K562 (cell line): ENCODE results near the gene SPATS1. TPM values are rescaled to one million over a fixed set of nuclear protein-coding genes. Genes with fewer than 3 reads are reported as not detected.

Experiments
- CBX5 ChIP-seq: IDR thresholded peaks from 2 replicates; pipeline ENCODE4 v1.6.1; 2014; ENCODE audit warnings: low read depth, borderline replicate concordance
- HMG20A ChIP-seq: fragments of 450-650 bp; formaldehyde crosslinking; conservative IDR thresholded peaks from 2 replicates; pipeline ENCODE4 v1.4.0; 2020; ENCODE audit warnings: mild to moderate bottlenecking, mixed read lengths
- JUN ChIP-seq, 2 experiments: sonication (generic) in 1 of 2; formaldehyde crosslinking in 1 of 2; IDR thresholded peaks; 2 replicates each; pipeline versions ENCODE4 v1.6.1 to v1.8.0; 2012 to 2022; ENCODE audit warnings: borderline replicate concordance in 2 of 2, mild to moderate bottlenecking in 2 of 2, improper control_type of control experiment in 1 of 2, low read depth in 1 of 2, low read length in 1 of 2, missing genetic modification reagents in 1 of 2
- KDM1A ChIP-seq, 2 experiments: fragments of 450-650 bp; IDR thresholded peaks; 2 replicates each; pipeline ENCODE4 v1.6.1; 2016; ENCODE audit warnings: mild to moderate bottlenecking in 2 of 2
- MAZ ChIP-seq, 2 experiments: fragments of 450-650 bp in 1 of 2; sonication (generic) in 1 of 2; formaldehyde crosslinking; IDR thresholded peaks in 1 of 2; conservative IDR thresholded peaks in 1 of 2; 2 replicates each; pipeline versions ENCODE4 v1.4.0 to v1.5.0; 2020; ENCODE audit warnings: mild to moderate bottlenecking in 1 of 2, missing genetic modification reagents in 1 of 2
- NBN ChIP-seq: fragments of 450-650 bp; IDR thresholded peaks from 2 replicates; pipeline ENCODE4 v1.6.1; 2016; ENCODE audit warnings: low read depth, mild to moderate bottlenecking
- NFATC3 ChIP-seq: fragments of 450-650 bp; IDR thresholded peaks from 2 replicates; pipeline ENCODE4 v1.6.1; 2017; ENCODE audit warnings: mild to moderate bottlenecking
- NR2F6 ChIP-seq: fragments of 450-650 bp; formaldehyde crosslinking; IDR thresholded peaks from 2 replicates; pipeline ENCODE4 v1.4.0; 2020; ENCODE audit warnings: mild to moderate bottlenecking
- POLR2H ChIP-seq: IDR thresholded peaks from 2 replicates; pipeline ENCODE4 v1.6.1; 2016; ENCODE audit warnings: missing genetic modification characterization, low read depth, mild to moderate bottlenecking, control low read depth, missing compliant biosample characterization, moderate library complexity
- SP2 ChIP-seq: IDR thresholded peaks from 2 replicates; pipeline ENCODE4 v1.6.1; 2011; ENCODE audit warnings: mild to moderate bottlenecking, low read depth, low read length, moderate library complexity; ENCODE audit not compliant: poor library complexity, severe bottlenecking; ENCODE audit errors: extremely low read depth
- SRSF1 ChIP-seq: fragments of 200-400 bp; formaldehyde crosslinking; IDR thresholded peaks from 2 replicates; pipeline ENCODE4 v1.6.1; 2017; ENCODE audit warnings: mild to moderate bottlenecking, low read depth, low read length, moderate library complexity
- ZBTB9 ChIP-seq: fragments of 450-650 bp; formaldehyde crosslinking; IDR thresholded peaks from 2 replicates; pipeline ENCODE4 v1.4.0; 2020; ENCODE audit warnings: mild to moderate bottlenecking, moderate library complexity
- ZNF77 ChIP-seq: fragments of 250-450 bp; sonication (Bioruptor Pico); IDR thresholded peaks from 2 replicates; pipeline ENCODE4 v1.5.0; 2020
- polyA plus RNA-seq, 8 experiments: library from polyadenylated mRNA; depleted of rRNA in 4 of 8; stranded (reverse) in 5 of 8; unstranded in 3 of 8; fragments of >200 nt; fragmentation: Nextera tagmentation in 2 of 8; fragmentation: Illumina TruSeq in 1 of 8; extraction: Ambion mirVana in 2 of 8; extraction: Trizol in 1 of 8; gene quantifications; 2 replicates each; pipeline versions ENCODE4 v1.2.1 to v1.2.3, GENCODE V29; 2011 to 2014; ENCODE audit warnings: inconsistent platforms in 1 of 8, missing spikeins in 1 of 8
- total RNA-seq, 7 experiments: library from RNA; depleted of rRNA in 6 of 7; stranded (reverse); fragments of >200 nt in 6 of 7; fragmentation: Illumina TruSeq in 2 of 7; extraction: Trizol in 2 of 7; gene quantifications; 2 replicates each; pipeline versions ENCODE4 v1.2.1 to v1.2.3, GENCODE V29; 2011 to 2021; ENCODE audit warnings: low replicate concordance in 1 of 7
- TF ChIP-seq, protein P1 (sequence below): fragments of 200-600 bp; sonication (generic); IDR thresholded peaks from one replicate; pipeline ENCODE4 v1.6.1; 2012; ENCODE audit warnings: mild to moderate bottlenecking, low read depth, low read length, inconsistent platforms

SPATS1 gene
- total and polyA plus RNA-seq, 9 of the 15 experiments (the other 6 are each of a cell fraction or from before 2014, with no cell fraction given), result not detected

DNA sequence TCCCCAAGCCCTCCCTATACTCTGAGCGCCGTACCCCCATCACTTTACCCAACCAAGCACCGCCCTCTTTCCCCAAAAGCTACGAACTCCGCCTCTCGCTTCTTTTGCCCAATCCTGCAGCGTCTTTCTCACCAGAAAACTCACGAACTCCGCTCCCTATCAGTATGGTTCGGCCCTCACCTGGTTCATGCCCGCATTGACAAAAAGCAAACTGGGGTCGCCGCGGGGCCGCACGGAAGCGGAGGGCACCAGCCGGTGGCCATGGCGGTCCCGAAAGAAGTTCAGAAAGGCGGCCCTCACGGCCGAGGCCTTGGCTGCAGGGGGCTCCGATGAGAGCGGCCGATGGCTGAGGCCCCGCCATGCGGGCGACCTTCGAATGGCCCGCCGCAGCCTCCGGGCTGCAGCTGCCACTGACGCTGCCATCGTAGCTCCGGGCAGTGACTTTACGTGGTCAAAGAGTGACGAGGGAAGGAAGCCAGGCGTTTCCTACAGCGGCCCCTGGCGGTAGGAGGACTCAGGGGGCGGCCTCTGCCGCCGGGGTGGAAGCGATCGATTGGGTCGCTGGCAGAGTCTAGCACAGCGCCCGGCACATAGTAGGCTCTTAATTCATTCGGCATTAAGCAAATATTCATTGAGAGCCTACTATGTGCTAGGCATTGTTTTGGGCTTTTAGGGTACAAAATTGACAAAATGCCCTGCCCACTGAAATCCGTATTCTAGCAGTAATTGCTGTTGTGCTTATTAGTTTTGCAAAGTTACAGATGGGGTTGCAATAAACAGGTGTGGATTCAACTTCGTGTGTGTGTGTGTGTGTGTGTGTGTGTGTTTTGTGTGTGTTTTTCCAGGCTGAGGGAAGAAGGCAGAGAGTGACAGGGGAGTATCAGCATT is 29.3 kb upstream of the SPATS1 start, which contains the start of gene AARS2 (continued):
- TF ChIP-seq, protein P1, sequence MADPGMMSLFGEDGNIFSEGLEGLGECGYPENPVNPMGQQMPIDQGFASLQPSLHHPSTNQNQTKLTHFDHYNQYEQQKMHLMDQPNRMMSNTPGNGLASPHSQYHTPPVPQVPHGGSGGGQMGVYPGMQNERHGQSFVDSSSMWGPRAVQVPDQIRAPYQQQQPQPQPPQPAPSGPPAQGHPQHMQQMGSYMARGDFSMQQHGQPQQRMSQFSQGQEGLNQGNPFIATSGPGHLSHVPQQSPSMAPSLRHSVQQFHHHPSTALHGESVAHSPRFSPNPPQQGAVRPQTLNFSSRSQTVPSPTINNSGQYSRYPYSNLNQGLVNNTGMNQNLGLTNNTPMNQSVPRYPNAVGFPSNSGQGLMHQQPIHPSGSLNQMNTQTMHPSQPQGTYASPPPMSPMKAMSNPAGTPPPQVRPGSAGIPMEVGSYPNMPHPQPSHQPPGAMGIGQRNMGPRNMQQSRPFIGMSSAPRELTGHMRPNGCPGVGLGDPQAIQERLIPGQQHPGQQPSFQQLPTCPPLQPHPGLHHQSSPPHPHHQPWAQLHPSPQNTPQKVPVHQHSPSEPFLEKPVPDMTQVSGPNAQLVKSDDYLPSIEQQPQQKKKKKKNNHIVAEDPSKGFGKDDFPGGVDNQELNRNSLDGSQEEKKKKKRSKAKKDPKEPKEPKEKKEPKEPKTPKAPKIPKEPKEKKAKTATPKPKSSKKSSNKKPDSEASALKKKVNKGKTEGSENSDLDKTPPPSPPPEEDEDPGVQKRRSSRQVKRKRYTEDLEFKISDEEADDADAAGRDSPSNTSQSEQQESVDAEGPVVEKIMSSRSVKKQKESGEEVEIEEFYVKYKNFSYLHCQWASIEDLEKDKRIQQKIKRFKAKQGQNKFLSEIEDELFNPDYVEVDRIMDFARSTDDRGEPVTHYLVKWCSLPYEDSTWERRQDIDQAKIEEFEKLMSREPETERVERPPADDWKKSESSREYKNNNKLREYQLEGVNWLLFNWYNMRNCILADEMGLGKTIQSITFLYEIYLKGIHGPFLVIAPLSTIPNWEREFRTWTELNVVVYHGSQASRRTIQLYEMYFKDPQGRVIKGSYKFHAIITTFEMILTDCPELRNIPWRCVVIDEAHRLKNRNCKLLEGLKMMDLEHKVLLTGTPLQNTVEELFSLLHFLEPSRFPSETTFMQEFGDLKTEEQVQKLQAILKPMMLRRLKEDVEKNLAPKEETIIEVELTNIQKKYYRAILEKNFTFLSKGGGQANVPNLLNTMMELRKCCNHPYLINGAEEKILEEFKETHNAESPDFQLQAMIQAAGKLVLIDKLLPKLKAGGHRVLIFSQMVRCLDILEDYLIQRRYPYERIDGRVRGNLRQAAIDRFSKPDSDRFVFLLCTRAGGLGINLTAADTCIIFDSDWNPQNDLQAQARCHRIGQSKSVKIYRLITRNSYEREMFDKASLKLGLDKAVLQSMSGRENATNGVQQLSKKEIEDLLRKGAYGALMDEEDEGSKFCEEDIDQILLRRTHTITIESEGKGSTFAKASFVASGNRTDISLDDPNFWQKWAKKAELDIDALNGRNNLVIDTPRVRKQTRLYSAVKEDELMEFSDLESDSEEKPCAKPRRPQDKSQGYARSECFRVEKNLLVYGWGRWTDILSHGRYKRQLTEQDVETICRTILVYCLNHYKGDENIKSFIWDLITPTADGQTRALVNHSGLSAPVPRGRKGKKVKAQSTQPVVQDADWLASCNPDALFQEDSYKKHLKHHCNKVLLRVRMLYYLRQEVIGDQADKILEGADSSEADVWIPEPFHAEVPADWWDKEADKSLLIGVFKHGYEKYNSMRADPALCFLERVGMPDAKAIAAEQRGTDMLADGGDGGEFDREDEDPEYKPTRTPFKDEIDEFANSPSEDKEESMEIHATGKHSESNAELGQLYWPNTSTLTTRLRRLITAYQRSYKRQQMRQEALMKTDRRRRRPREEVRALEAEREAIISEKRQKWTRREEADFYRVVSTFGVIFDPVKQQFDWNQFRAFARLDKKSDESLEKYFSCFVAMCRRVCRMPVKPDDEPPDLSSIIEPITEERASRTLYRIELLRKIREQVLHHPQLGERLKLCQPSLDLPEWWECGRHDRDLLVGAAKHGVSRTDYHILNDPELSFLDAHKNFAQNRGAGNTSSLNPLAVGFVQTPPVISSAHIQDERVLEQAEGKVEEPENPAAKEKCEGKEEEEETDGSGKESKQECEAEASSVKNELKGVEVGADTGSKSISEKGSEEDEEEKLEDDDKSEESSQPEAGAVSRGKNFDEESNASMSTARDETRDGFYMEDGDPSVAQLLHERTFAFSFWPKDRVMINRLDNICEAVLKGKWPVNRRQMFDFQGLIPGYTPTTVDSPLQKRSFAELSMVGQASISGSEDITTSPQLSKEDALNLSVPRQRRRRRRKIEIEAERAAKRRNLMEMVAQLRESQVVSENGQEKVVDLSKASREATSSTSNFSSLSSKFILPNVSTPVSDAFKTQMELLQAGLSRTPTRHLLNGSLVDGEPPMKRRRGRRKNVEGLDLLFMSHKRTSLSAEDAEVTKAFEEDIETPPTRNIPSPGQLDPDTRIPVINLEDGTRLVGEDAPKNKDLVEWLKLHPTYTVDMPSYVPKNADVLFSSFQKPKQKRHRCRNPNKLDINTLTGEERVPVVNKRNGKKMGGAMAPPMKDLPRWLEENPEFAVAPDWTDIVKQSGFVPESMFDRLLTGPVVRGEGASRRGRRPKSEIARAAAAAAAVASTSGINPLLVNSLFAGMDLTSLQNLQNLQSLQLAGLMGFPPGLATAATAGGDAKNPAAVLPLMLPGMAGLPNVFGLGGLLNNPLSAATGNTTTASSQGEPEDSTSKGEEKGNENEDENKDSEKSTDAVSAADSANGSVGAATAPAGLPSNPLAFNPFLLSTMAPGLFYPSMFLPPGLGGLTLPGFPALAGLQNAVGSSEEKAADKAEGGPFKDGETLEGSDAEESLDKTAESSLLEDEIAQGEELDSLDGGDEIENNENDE, result no peak
- 0 out of 2 replicates have a peak, but pooled peaks have one; percentile 68 for TF ChIP-seq SRSF1
- TF ChIP-seq SP2, result peak; percentile 94
- no peak; the same call in 1 of the 2 replicates for TF ChIP-seq POLR2H
- TF ChIP-seq MAZ (CRISPR knock-in tag; conservative IDR thresholded peaks at IDR 0.05 in 1 of 2, IDR thresholded peaks at IDR 0.05 in 1 of 2), result peak; percentile 79 to 90; a peak in 3 of 4 replicates
- no peak for TF ChIP-seq CBX5
- TF ChIP-seq ZNF77, result no peak
- peak; percentile 92 for TF ChIP-seq ZBTB9 (CRISPR knock-in tag)
- TF ChIP-seq NBN, result peak; percentile 95
- TF ChIP-seq JUN (IDR thresholded peaks at IDR 0.05; ENCODE audit: borderline replicate concordance, low read depth, low read length), result peak; percentile 75; the same call in 1 of the 2 replicates
- TF ChIP-seq JUN (CRISPR knock-in tag; IDR thresholded peaks at IDR 0.05; ENCODE audit: borderline replicate concordance), result no peak
- peak; percentile 70 to 84 for TF ChIP-seq KDM1A (IDR thresholded peaks at IDR 0.05)
- no peak for TF ChIP-seq NR2F6 (CRISPR knock-in tag)
- no peak for TF ChIP-seq HMG20A (CRISPR knock-in tag)
- TF ChIP-seq NFATC3, result 0 out of 2 replicates have a peak, but pooled peaks have one; percentile 83
